Measurements from ENCODE around the gene CCDC92. TPM values are rescaled to one million over a fixed set of nuclear protein-coding genes. Genes with fewer than 3 reads are reported as not detected.

The CCDC92 gene
- total and polyA plus RNA-seq, 2 of the 8 experiments (the other 6 are each of a cell fraction or from before 2014, with no cell fraction given), result 0.43 to 0.51 TPM

DNA sequence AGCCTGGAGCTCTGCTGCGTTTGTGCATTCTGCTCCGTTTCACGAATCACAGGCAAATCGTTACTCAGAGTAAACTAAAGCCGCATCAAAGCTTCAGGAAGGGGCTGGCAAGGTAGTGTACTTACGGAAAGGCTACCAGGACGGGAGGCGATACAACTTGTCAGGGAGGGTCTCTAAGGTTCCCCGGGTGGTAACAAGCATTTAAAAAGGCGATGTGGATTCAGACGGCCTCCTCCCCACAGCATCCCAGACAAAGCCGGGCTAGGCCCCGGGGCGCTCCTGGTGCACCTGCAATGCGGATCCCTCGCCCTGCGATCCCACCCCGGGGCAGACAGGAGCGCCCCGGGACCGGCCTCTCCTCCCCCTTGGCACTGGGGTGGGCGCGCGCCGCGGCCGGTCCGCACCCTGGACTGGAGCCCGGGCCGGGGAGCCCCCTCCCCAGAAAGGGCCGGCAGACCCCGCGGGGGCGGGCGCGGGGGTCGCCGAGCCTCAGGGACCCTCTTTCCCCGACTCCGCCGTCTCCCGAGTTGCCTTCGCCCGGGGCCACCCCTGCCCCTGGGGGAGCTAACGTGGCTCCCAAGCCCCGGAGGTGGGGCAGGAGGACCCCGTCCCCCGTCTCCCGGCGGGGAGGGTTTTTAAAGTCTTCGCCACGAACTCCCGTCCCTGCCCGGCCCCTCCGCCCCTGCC lies 718 bp downstream of the CCDC92 start (continued):
- TF ChIP-seq, protein P1, sequence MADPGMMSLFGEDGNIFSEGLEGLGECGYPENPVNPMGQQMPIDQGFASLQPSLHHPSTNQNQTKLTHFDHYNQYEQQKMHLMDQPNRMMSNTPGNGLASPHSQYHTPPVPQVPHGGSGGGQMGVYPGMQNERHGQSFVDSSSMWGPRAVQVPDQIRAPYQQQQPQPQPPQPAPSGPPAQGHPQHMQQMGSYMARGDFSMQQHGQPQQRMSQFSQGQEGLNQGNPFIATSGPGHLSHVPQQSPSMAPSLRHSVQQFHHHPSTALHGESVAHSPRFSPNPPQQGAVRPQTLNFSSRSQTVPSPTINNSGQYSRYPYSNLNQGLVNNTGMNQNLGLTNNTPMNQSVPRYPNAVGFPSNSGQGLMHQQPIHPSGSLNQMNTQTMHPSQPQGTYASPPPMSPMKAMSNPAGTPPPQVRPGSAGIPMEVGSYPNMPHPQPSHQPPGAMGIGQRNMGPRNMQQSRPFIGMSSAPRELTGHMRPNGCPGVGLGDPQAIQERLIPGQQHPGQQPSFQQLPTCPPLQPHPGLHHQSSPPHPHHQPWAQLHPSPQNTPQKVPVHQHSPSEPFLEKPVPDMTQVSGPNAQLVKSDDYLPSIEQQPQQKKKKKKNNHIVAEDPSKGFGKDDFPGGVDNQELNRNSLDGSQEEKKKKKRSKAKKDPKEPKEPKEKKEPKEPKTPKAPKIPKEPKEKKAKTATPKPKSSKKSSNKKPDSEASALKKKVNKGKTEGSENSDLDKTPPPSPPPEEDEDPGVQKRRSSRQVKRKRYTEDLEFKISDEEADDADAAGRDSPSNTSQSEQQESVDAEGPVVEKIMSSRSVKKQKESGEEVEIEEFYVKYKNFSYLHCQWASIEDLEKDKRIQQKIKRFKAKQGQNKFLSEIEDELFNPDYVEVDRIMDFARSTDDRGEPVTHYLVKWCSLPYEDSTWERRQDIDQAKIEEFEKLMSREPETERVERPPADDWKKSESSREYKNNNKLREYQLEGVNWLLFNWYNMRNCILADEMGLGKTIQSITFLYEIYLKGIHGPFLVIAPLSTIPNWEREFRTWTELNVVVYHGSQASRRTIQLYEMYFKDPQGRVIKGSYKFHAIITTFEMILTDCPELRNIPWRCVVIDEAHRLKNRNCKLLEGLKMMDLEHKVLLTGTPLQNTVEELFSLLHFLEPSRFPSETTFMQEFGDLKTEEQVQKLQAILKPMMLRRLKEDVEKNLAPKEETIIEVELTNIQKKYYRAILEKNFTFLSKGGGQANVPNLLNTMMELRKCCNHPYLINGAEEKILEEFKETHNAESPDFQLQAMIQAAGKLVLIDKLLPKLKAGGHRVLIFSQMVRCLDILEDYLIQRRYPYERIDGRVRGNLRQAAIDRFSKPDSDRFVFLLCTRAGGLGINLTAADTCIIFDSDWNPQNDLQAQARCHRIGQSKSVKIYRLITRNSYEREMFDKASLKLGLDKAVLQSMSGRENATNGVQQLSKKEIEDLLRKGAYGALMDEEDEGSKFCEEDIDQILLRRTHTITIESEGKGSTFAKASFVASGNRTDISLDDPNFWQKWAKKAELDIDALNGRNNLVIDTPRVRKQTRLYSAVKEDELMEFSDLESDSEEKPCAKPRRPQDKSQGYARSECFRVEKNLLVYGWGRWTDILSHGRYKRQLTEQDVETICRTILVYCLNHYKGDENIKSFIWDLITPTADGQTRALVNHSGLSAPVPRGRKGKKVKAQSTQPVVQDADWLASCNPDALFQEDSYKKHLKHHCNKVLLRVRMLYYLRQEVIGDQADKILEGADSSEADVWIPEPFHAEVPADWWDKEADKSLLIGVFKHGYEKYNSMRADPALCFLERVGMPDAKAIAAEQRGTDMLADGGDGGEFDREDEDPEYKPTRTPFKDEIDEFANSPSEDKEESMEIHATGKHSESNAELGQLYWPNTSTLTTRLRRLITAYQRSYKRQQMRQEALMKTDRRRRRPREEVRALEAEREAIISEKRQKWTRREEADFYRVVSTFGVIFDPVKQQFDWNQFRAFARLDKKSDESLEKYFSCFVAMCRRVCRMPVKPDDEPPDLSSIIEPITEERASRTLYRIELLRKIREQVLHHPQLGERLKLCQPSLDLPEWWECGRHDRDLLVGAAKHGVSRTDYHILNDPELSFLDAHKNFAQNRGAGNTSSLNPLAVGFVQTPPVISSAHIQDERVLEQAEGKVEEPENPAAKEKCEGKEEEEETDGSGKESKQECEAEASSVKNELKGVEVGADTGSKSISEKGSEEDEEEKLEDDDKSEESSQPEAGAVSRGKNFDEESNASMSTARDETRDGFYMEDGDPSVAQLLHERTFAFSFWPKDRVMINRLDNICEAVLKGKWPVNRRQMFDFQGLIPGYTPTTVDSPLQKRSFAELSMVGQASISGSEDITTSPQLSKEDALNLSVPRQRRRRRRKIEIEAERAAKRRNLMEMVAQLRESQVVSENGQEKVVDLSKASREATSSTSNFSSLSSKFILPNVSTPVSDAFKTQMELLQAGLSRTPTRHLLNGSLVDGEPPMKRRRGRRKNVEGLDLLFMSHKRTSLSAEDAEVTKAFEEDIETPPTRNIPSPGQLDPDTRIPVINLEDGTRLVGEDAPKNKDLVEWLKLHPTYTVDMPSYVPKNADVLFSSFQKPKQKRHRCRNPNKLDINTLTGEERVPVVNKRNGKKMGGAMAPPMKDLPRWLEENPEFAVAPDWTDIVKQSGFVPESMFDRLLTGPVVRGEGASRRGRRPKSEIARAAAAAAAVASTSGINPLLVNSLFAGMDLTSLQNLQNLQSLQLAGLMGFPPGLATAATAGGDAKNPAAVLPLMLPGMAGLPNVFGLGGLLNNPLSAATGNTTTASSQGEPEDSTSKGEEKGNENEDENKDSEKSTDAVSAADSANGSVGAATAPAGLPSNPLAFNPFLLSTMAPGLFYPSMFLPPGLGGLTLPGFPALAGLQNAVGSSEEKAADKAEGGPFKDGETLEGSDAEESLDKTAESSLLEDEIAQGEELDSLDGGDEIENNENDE (IDR thresholded peaks at IDR 0.05; ENCODE audit: insufficient replicate concordance, low read length), result no peak
- TF ChIP-seq BCL11A (IDR thresholded peaks at IDR 0.05; ENCODE audit: low read depth in 2 of 2, low read length in 2 of 2) (peak in 1 of 2 experiments; percentile 65), CBX5 (IDR thresholded peaks at IDR 0.05; ENCODE audit: low read depth, low read length) (no peak), POLR2A (IDR thresholded peaks at IDR 0.05; ENCODE audit: control extremely low read depth in 1 of 2, low read depth in 2 of 2, low read length in 2 of 2) (no peak), POLR2AphosphoS5 (IDR thresholded peaks at IDR 0.05; ENCODE audit: low read depth, low read length) (peak; percentile 99), CHD2 (IDR thresholded peaks at IDR 0.05; ENCODE audit: low read length) (no peak), SP2 (IDR thresholded peaks at IDR 0.05; ENCODE audit: low read length) (no peak), CBX8 (IDR thresholded peaks at IDR 0.05; ENCODE audit: borderline replicate concordance, low read depth, low read length) (no peak), JUND (IDR thresholded peaks at IDR 0.05; ENCODE audit: low read length) (no peak), RXRA (IDR thresholded peaks at IDR 0.05; ENCODE audit: insufficient read depth, low read depth, low read length) (peak; percentile 91; the same call in 1 of the 2 replicates), TEAD4 (IDR thresholded peaks at IDR 0.05; ENCODE audit: low read depth, low read length) (peak; percentile 31; the same call in 1 of the 2 replicates), JUN (IDR thresholded peaks at IDR 0.05; ENCODE audit: low read depth, low read length) (no peak)
